Measurements from ENCODE around the gene LAMB3.
A peak's percentile ranks its signal among the peaks of the same experiment; 100 is the strongest.

- TF ChIP-seq, protein P1, sequence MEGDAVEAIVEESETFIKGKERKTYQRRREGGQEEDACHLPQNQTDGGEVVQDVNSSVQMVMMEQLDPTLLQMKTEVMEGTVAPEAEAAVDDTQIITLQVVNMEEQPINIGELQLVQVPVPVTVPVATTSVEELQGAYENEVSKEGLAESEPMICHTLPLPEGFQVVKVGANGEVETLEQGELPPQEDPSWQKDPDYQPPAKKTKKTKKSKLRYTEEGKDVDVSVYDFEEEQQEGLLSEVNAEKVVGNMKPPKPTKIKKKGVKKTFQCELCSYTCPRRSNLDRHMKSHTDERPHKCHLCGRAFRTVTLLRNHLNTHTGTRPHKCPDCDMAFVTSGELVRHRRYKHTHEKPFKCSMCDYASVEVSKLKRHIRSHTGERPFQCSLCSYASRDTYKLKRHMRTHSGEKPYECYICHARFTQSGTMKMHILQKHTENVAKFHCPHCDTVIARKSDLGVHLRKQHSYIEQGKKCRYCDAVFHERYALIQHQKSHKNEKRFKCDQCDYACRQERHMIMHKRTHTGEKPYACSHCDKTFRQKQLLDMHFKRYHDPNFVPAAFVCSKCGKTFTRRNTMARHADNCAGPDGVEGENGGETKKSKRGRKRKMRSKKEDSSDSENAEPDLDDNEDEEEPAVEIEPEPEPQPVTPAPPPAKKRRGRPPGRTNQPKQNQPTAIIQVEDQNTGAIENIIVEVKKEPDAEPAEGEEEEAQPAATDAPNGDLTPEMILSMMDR (IDR thresholded peaks at IDR 0.05): peak; percentile 87 to 96 (median 94)
- TF ChIP-seq POLR2A (IDR thresholded peaks at IDR 0.05): no peak
These were observed 75.6 kb downstream of the LAMB3 start for GRCh38 chr1:209576392-209577197.

Measured in adrenal gland (tissue), 5 donors.